Measurements from ENCODE around the gene YPEL3.
"Not testable (repeated sequence)": the region's sequence is repeated elsewhere in the genome, so short reads cannot be mapped to it uniquely, and the experiment has no call there.

The YPEL3 gene

GRCh38 chr16:30096105-30096861 lies at the start of gene YPEL3:
YPEL3 (minus strand) TSS chr16:30096213; CDS start chr16:30095482, 731 bp downstream.
- peak; percentile 67 to 70 for DNase-seq (ENCODE audit: low read depth in 2 of 2)

GRCh38 chr16:30145657-30146056 lies 49.6 kb upstream of the YPEL3 start:
- no peak for DNase-seq (ENCODE audit: low read depth in 2 of 2)

DNA sequence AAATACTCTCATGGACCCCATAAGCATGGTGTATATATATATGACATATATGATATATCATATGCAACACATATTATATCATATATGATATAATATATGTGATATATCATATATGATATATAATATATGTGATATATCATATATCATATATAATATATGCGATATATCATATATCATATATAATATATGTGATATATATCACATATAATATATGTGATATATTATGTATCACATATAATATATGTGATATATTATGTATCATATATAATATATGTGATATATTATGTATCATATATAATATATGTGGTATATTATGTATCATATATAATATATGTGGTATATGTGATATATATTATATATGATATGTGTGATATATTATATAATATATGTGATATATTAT lies 48.9 kb upstream of the YPEL3 start:
- DNase-seq (ENCODE audit: low read depth in 2 of 2), result no peak

DNA sequence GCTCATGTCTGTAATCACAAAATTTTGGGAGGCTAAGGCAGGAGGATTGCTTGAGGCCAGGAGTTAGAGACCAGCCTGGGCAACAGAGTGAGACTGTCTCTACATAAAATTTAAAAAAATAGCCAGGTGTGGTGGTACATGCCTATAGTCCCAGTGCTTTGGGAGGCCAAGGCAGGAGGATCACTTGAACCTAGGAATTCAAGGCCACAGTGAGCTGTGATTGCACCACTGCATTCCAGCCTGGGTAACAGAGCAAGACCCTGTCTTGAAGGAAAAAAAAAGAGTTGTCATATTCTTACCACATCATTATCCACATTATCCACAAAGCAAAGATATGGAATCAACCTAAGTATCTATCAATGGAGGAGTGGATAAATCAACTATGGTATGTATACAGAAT lies 48.0 kb upstream of the YPEL3 start:
- no peak for DNase-seq (ENCODE audit: low read depth in 2 of 2)

- DNase-seq (ENCODE audit: low read depth in 2 of 2), result no peak
Measured at GRCh38 chr16:30143347-30143702, 47.3 kb upstream of the YPEL3 start.

GRCh38 chr16:30142672-30143346 lies 46.8 kb upstream of the YPEL3 start:
- no peak for DNase-seq (ENCODE audit: low read depth in 2 of 2)

- no peak for DNase-seq (ENCODE audit: low read depth in 2 of 2)
Measured at GRCh38 chr16:30141750-30142149, 45.7 kb upstream of the YPEL3 start.

GRCh38 chr16:30139583-30140481 lies 43.8 kb upstream of the YPEL3 start:
- no peak for DNase-seq (ENCODE audit: low read depth in 2 of 2)

GRCh38 chr16:30137897-30138296 lies 41.9 kb upstream of the YPEL3 start:
- no peak for DNase-seq (ENCODE audit: low read depth in 2 of 2)

GRCh38 chr16:30136971-30137605 lies 41.1 kb upstream of the YPEL3 start:
- DNase-seq (ENCODE audit: low read depth in 2 of 2), result no peak

- DNase-seq (ENCODE audit: low read depth in 2 of 2), result no peak
Measured at GRCh38 chr16:30132591-30132990, 36.6 kb upstream of the YPEL3 start.

DNA sequence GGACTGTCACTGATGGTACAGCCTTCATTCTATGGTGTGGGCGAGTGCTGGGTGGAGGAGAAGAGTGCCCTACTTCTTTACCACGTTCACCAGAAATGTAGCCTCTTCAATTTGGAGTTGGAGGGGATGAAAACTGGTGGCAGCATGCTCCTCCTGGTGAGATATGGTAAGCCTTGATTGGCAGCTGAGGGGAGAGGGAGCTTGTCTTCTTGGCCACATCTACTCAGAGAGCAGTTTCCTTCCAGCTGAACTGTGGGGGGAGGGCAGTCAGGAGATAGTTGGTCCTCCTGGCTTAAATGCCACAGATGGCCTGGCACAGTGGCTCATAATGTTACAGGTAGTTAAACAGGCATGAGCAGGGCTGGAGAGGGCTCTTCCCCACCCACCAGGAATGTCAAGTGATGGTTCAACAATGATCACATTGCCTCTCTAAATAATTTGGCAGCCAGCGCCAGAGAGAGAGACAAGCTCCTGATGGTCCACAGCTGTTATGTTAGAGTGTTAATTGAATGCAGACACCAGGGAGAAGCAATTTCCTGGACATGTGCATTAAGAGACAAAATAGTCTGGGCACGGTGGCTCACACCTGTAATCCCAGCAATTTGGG lies 36.0 kb upstream of the YPEL3 start:
- peak in 1 of 2 experiments; percentile 12 for DNase-seq (ENCODE audit: low read depth in 2 of 2)

DNA sequence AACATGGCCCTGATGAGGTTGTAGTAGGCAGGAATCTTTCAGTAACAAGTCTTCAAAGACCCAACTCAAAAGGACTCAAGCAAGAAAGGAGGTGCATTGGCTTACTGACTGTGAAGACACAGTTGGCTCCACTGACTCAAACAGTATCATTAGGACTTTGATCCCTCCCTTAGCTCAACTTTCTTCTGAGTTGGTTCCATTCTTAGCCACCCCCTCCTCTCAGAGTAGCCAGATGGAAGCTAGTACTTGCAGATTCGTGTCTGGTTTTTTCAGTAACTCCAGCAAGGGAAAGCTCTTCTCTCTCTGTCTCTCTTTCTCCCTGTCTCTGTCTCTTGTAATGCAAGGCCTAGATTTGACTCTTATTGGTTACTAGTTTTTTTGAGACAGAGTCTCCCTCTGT lies 32.0 kb upstream of the YPEL3 start:
- no peak for DNase-seq (ENCODE audit: low read depth in 2 of 2)

DNA sequence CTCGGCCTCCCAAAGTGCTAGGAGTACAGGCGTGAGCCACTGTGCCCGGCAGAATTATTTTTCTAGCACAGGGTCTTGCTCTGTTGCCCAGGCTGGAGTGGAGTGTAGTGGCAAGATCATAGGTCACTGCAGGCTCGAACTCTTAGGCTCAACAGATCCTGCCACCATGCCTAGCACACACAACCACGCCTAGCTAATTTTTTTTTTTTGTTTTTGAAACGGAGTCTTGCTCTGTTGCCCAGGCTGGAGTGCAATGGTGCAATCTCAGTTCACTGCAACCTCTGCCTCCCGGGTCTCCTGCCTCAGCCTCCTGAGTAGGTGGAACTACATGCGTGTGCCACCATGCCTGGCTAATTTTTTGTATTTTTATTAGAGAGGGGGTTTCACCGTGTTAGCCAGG lies 29.7 kb upstream of the YPEL3 start:
- DNase-seq (ENCODE audit: low read depth in 2 of 2), result not testable (repeated sequence)

- no peak for DNase-seq (ENCODE audit: low read depth in 2 of 2)
Measured at GRCh38 chr16:30124985-30125379, 29.0 kb upstream of the YPEL3 start.

GRCh38 chr16:30122604-30123160 lies 26.7 kb upstream of the YPEL3 start:
- no peak for DNase-seq (ENCODE audit: low read depth in 2 of 2)

DNA sequence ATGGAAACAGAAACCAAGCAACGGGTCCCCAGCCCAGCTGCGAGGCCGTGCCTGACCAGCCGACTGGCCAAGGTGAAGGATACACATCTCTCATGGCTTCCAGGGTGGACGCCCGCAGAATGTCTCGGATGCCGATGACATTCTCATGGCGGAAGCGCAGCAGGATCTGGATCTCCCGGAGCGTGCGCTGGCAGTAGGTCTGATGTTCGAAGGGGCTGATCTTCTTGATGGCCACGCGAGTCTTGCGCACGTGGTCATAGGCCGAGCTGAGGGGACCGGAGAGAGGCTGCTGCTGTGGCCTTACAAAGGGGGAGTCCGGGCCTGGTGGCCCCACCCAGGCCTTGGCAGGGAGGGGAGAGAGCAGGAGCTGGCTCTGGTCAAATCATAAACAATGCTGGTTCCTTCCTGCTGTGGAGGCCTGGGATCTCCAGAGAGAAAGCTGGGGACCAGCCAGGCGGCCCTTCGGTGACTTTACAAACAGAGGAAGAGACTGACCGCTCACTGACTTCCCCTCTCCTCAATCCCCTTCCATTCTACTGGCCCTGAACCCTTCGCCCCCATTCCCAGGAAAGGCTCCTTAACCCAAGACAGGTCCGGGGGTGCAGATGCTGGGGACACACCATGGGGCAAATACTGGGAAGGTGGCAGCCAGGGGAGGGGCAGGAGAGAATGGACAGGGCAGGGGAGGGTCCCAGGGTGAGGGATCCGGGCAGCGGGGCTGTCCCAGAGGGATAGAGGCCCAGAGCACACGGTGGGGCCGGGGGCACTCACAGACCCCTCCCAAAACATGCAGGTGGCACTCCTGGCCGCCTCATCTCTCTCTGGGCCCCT lies 25.9 kb upstream of the YPEL3 start:
- no peak for DNase-seq (ENCODE audit: low read depth in 2 of 2)

DNA sequence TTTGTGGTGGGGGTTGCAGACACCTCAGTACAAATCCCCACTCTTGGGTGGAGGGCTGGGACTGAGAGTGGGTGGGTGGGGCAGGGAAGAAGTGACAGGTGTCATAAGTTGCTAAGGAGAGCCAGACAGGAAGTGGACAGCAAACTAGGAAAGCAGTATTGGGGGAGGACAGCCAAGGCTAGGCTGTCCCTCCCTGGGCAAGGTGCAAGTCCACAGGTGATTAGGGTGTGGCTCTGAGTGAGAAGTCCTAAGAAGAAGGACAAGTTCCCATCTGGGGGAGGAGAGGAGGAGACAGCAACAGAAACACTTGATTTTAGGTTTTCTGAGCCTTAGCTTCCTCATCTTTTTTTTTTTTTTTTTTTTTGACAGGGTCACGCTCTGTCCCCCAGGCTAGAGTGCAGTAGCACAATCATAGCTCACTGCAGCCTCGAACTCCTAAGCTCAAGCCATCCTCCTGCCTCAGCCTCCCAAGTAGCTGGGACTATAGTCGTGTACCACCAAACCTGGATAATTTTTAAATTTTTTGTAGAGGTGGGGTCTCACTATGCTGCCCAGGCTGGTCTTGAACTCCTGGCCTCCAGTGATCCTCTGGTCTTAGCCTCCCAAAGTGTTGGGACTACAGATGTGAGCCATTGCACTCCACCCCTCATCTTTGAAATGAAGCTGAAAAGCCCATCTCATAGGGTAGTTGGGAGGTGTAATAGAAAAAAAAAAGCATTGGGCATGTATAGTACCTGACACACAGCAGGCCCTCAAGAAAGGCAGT lies 24.5 kb upstream of the YPEL3 start:
- DNase-seq (ENCODE audit: low read depth in 2 of 2), result no peak

DNA sequence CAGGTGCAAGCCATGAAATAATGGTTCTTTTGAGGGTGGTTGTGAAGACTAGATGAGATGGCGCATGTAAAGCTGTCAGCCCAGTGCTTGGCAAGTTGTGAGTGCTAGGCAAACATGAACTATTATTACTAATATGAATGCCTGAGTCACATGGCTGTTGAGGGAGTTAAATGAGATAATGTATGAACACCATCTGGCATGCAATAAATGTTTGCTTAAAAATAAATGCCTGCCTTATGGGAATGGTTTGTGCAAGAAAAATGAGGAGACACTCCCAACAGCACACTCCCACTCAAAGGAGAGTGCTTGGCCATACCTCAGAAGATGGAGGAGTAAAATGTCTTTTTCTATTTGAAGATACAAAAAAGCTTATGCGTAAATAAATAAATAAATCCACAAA lies 23.4 kb upstream of the YPEL3 start:
- no peak for DNase-seq (ENCODE audit: low read depth in 2 of 2)

DNA sequence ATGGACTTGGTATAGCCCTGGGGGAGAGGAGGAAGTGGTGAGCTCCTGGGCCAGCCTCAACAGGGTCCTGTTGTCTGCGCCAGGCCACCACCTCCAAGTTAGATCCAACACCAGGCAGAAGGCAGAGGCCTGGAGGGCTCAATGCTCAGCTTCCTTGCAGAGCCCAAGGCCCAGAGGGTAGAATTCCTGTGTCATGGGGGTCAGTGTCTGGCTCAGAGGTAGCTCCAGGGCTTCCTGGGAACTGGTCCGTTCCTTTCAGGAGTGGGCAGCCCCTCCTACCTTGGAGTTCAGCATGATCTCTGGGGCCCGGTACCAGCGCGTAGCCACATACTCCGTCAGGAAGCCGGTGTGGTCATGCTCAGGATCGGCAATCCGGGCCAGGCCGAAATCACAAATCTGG lies 21.8 kb upstream of the YPEL3 start:
- DNase-seq (ENCODE audit: low read depth in 2 of 2), result no peak

Measured in fibroblast of skin of left biceps (primary cell).